T-helper 17 cell (primary cell): ENCODE measurements around the gene FADD. TPM values are rescaled to one million over a fixed set of nuclear protein-coding genes. Genes with fewer than 3 reads are reported as not detected.
A peak's percentile ranks its signal among the peaks of the same experiment; 100 is the strongest.

Experiments used
- ATAC-seq: fragments of 150-1000 bp; cut with Tn5 transposase; 2 replicates; pipeline ENCODE4 v1.10.0; 2021; ENCODE audit warnings: mild to moderate bottlenecking, moderate library complexity
- DNase-seq, 3 donors: peaks; one replicate each; pipeline versions ENCODE4 v3.0.0 to v3.0.0-alpha.2; 2020 to 2021
- H3K9me3 ChIP-seq: one replicate; pipeline ENCODE4 v1.7.0; 2013; ENCODE audit warnings: low read length, mild to moderate bottlenecking; ENCODE audit not compliant: control insufficient read depth, poor library complexity, severe bottlenecking
- H3K27ac Mint-ChIP-seq: one replicate; pipeline ENCODE4 v1.8.0; 2022; ENCODE audit warnings: mild to moderate bottlenecking, moderate library complexity, mixed read lengths
- H3K27me3 Mint-ChIP-seq: one replicate; pipeline ENCODE4 v1.8.0; 2022; ENCODE audit warnings: mixed read lengths
- H3K36me3 Mint-ChIP-seq: one replicate; pipeline ENCODE4 v1.8.0; 2022; ENCODE audit warnings: low read depth, mixed read lengths
- H3K4me1 Mint-ChIP-seq: one replicate; pipeline ENCODE4 v1.8.0; 2022; ENCODE audit warnings: mild to moderate bottlenecking, mixed read lengths
- H3K4me3 Mint-ChIP-seq: one replicate; pipeline ENCODE4 v1.8.0; 2022; ENCODE audit warnings: mild to moderate bottlenecking, moderate library complexity, mixed read lengths
- total RNA-seq, 4 donors: library from RNA in 2 of 4; stranded (reverse) in 2 of 4; gene quantifications; one replicate each; pipeline ENCODE4 v1.2.3 and lab custom pipeline; 2022 to 2026

Gene FADD
- total RNA-seq, 2 donors from 2014 or later, result 8.2 to 8.6 TPM

DNA sequence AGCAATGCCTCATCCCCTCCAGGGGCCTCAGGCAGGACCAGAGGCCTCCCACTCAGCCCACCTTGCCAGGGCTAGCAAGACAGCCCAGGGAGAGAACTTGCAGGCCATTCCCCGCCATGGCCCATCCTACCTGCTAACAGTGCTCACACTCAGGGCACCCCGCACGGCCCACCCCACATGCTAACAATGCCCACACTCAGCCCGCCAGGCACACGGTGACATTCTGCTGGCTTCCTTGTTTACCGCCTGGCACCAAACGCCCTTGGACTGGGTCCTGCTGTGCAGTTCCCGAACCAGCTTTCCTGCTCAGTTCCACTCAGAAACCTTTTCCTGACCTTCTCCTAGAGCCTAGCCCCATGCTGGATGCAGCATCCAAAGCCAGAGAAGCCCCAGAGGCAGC, 33.5 kb upstream of the FADD start:
- no peaks in the 10 kb centered on the region for H3K4me1 Mint-ChIP-seq
- no peaks in the 10 kb centered on the region for H3K36me3 Mint-ChIP-seq
- H3K9me3 ChIP-seq, result no peaks in the 10 kb centered on the region
- no peak overlapping the region for H3K4me3 Mint-ChIP-seq
- ATAC-seq (no peak), DNase-seq (no peak)
- H3K27me3 Mint-ChIP-seq, result peaks cover 34% of the 10 kb centered on the region
- no peak overlapping the region for H3K27ac Mint-ChIP-seq

DNA sequence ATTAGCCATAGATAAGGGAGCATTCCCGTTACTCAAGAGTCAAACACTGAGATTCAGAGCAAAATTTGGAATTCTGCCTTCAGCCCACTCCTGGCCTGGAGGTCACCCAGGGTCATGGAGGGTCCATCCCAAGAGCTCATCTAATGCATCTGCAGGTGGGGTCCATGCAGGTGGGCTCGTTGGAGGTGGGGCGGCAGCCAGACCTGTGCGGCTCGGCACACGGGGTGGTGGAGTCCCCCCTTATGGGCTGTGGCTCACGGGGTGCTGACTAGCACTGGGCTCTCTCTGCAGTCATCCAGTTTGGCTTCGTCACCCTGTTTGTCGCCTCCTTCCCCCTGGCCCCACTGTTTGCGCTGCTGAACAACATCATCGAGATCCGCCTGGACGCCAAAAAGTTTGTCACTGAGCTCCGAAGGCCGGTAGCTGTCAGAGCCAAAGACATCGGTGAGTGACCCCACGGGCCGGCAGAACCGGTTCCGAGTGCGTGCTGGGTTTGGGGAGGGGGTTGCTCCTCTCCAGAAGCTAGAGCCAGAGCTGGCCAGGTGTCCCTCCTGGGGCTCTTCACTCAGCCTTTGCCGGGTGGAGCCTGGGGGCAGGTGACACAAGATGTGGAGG, 32.4 kb upstream of the FADD start:
- H3K4me1 Mint-ChIP-seq, result no peaks in the 10 kb centered on the region
- H3K36me3 Mint-ChIP-seq, result no peaks in the 10 kb centered on the region
- ATAC-seq, result no peak
- H3K4me3 Mint-ChIP-seq, result no peak overlapping the region
- no peak overlapping the region for H3K27ac Mint-ChIP-seq
- H3K27me3 Mint-ChIP-seq, result peaks cover 34% of the 10 kb centered on the region
- no peak for DNase-seq
- H3K9me3 ChIP-seq, result no peaks in the 10 kb centered on the region

GRCh38 chr11:70173018-70173417, 30.1 kb upstream of the FADD start:
- H3K4me1 Mint-ChIP-seq, result no peaks in the 10 kb centered on the region
- no peak overlapping the region for H3K4me3 Mint-ChIP-seq
- H3K27me3 Mint-ChIP-seq, result peaks cover 19% of the 10 kb centered on the region
- no peak for ATAC-seq
- no peak overlapping the region for H3K27ac Mint-ChIP-seq
- no peaks in the 10 kb centered on the region for H3K9me3 ChIP-seq
- H3K36me3 Mint-ChIP-seq, result no peaks in the 10 kb centered on the region
- DNase-seq, result no peak

DNA sequence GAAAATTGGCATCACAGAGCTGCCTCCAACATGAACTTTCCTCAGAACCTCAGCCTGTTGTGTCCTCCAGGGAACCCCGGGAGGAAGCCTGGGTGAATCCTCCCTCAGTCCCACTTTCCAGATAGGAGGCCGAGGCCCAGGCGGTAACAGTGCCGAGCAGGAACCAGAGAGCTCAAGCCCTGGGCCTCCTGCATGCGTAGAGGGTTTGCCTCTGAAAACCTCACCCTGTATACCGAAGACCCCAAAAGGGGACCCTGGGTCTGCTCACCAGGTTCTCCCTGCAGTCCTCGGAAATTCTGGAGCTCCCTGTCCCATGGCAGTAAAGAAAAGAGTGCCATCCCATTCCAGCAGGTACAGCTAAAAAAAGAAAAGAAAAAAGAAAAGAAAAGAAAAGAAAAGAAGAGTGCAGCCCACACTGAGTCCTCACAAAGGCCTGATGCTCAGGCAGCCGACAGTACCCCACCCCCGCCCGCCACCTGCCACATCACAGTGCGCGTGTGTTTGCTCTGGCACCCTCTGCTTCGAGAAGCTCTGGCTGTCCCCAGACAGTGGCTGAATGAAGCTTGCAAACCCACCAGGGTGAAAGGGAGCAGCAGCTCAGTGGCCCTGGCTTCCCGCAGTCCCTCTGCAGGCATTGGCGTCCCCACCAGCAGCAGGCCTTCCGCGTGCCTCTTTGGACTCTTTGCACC, 28.4 kb upstream of the FADD start:
- no peak overlapping the region for H3K27ac Mint-ChIP-seq
- no peaks in the 10 kb centered on the region for H3K9me3 ChIP-seq
- H3K27me3 Mint-ChIP-seq, result peaks cover 17% of the 10 kb centered on the region
- DNase-seq (no peak), ATAC-seq (no peak)
- H3K36me3 Mint-ChIP-seq, result no peaks in the 10 kb centered on the region
- no peaks in the 10 kb centered on the region for H3K4me1 Mint-ChIP-seq
- no peak overlapping the region for H3K4me3 Mint-ChIP-seq

- Mint-ChIP-seq H3K36me3 (no peaks in the 10 kb centered on the region), H3K4me3 (no peak overlapping the region), H3K27me3 (peaks cover 13% of the 10 kb centered on the region), H3K27ac (no peak overlapping the region), H3K4me1 (no peaks in the 10 kb centered on the region)
- ATAC-seq, result no peak
- no peak for DNase-seq
- no peaks in the 10 kb centered on the region for H3K9me3 ChIP-seq
These were observed 27.8 kb upstream of the FADD start for GRCh38 chr11:70175236-70175698.

- peak; percentile 42 to 53 (median 44) for DNase-seq
- no peak overlapping the region for H3K27ac Mint-ChIP-seq
- H3K36me3 Mint-ChIP-seq, result no peaks in the 10 kb centered on the region
- H3K4me1 Mint-ChIP-seq, result no peaks in the 10 kb centered on the region
- H3K4me3 Mint-ChIP-seq, result no peak overlapping the region
- ATAC-seq, result peak; percentile 80
- H3K9me3 ChIP-seq, result no peaks in the 10 kb centered on the region
- H3K27me3 Mint-ChIP-seq, result peaks cover 10% of the 10 kb centered on the region
These were observed 26.0 kb upstream of the FADD start for GRCh38 chr11:70176940-70177689.

- DNase-seq (no peak), ATAC-seq (no peak)
- Mint-ChIP-seq H3K27ac (no peak overlapping the region), H3K27me3 (peaks cover 18% of the 10 kb centered on the region), H3K4me3 (no peak overlapping the region), H3K4me1 (no peaks in the 10 kb centered on the region), H3K36me3 (no peaks in the 10 kb centered on the region)
- no peaks in the 10 kb centered on the region for H3K9me3 ChIP-seq
These were observed 22.2 kb upstream of the FADD start for GRCh38 chr11:70180906-70181305.

- H3K9me3 ChIP-seq, result no peaks in the 10 kb centered on the region
- H3K4me1 Mint-ChIP-seq, result no peaks in the 10 kb centered on the region
- peaks cover 18% of the 10 kb centered on the region for H3K27me3 Mint-ChIP-seq
- no peak for DNase-seq
- ATAC-seq, result no peak
- H3K27ac Mint-ChIP-seq, result no peak overlapping the region
- no peaks in the 10 kb centered on the region for H3K36me3 Mint-ChIP-seq
- no peak overlapping the region for H3K4me3 Mint-ChIP-seq
These were observed 20.8 kb upstream of the FADD start for GRCh38 chr11:70182266-70182665.

DNA sequence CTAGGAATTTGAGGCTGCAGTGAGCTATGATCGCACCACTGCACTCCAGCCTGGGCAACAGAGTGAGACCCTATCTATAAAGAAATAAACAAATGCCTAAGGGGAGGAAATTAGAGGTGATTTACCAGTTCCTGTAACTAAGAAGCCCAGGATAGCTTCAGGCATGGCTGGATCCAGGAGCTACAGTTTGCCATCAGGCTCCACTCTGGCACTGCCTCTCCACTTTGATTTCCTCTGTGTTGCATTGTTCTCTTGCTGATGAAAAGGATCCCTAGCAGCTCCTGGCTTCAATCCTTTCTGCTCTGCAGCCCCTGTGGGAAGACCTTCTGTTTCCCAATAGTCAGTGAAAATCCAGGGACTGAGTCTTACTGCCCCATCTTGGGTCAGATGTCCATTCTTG, 20.1 kb upstream of the FADD start:
- ATAC-seq (no peak), DNase-seq (no peak)
- Mint-ChIP-seq H3K27me3 (peaks cover 18% of the 10 kb centered on the region), H3K36me3 (no peaks in the 10 kb centered on the region), H3K4me3 (no peak overlapping the region), H3K27ac (no peak overlapping the region), H3K4me1 (no peaks in the 10 kb centered on the region)
- H3K9me3 ChIP-seq, result no peaks in the 10 kb centered on the region

DNA sequence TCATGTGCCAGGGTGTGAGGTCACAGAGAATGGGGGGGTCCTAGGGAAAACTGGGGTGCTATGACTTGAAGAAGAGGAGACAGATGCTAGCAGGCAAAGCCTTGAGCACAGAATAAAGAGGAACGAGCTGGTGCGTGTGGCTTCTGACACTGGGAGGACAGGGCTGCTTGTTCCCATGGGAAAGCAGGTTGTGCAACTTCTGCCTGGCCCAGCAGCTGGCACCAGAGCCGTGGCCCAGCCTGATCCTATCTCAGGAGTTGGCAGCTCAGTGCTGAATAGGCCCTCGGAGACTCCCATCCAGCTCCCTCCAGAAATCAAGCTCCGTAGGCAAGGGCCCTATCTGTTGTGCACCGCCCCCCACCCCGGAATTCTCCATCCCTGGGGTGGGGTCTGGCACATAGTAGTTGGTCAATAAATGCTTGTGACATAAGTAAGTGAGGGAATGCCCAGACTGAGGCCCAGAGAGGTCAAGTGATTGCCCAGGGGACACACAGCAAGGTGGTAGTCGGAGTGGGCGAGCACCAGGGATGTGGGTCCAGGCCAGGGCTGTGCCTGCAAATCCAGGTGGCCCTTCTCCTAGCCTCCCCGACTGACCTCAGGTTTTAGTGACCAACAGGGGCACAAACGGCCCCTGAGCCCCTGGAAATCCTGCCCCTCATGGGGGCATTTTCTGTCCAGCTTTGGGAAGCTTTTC, 19.5 kb upstream of the FADD start:
- no peaks in the 10 kb centered on the region for H3K9me3 ChIP-seq
- H3K36me3 Mint-ChIP-seq, result no peaks in the 10 kb centered on the region
- H3K4me3 Mint-ChIP-seq, result no peak overlapping the region
- ATAC-seq (no peak), DNase-seq (no peak)
- H3K27ac Mint-ChIP-seq, result no peak overlapping the region
- H3K4me1 Mint-ChIP-seq, result no peaks in the 10 kb centered on the region
- H3K27me3 Mint-ChIP-seq, result peaks cover 18% of the 10 kb centered on the region

GRCh38 chr11:70184396-70184795, 18.7 kb upstream of the FADD start:
- Mint-ChIP-seq H3K27ac (no peak overlapping the region), H3K4me1 (no peaks in the 10 kb centered on the region), H3K4me3 (no peak overlapping the region), H3K27me3 (peaks cover 13% of the 10 kb centered on the region), H3K36me3 (no peaks in the 10 kb centered on the region)
- ATAC-seq (no peak), DNase-seq (no peak)
- H3K9me3 ChIP-seq, result no peaks in the 10 kb centered on the region

- H3K27me3 Mint-ChIP-seq, result peaks cover 13% of the 10 kb centered on the region
- H3K27ac Mint-ChIP-seq, result no peak overlapping the region
- ATAC-seq (no peak), DNase-seq (no peak)
- H3K9me3 ChIP-seq, result no peaks in the 10 kb centered on the region
- no peaks in the 10 kb centered on the region for H3K36me3 Mint-ChIP-seq
- H3K4me3 Mint-ChIP-seq, result no peak overlapping the region
- peaks cover 2% of the 10 kb centered on the region for H3K4me1 Mint-ChIP-seq
These were observed 17.6 kb upstream of the FADD start for GRCh38 chr11:70185348-70186055.

- H3K9me3 ChIP-seq, result no peaks in the 10 kb centered on the region
- Mint-ChIP-seq H3K27ac (no peak overlapping the region), H3K27me3 (peaks cover 17% of the 10 kb centered on the region), H3K36me3 (no peaks in the 10 kb centered on the region), H3K4me3 (no peak overlapping the region), H3K4me1 (peaks cover 4% of the 10 kb centered on the region)
- DNase-seq (no peak), ATAC-seq (no peak)
These were observed 16.7 kb upstream of the FADD start for GRCh38 chr11:70186420-70186819.
